Testis (tissue), 2 donors: Measurements from ENCODE around the gene INPP5A.

ENCODE experiments used
- POLR2A ChIP-seq: fragments of 450-650 bp; IDR thresholded peaks from one replicate; pipeline ENCODE4 v1.6.1; 2017; ENCODE audit warnings: antibody characterized with exemption, mild to moderate bottlenecking, moderate library complexity
- TF ChIP-seq, protein P1 (sequence below), 3 experiments: fragments of 450-650 bp in 2 of 3; fragments of 200-600 bp in 1 of 3; sonication (generic) in 1 of 3; IDR thresholded peaks; one replicate each; pipeline ENCODE4 v1.5.1; 2016 to 2019; ENCODE audit warnings: antibody characterized with exemption in 3 of 3, mild to moderate bottlenecking in 2 of 3, moderate library complexity in 1 of 3

DNA sequence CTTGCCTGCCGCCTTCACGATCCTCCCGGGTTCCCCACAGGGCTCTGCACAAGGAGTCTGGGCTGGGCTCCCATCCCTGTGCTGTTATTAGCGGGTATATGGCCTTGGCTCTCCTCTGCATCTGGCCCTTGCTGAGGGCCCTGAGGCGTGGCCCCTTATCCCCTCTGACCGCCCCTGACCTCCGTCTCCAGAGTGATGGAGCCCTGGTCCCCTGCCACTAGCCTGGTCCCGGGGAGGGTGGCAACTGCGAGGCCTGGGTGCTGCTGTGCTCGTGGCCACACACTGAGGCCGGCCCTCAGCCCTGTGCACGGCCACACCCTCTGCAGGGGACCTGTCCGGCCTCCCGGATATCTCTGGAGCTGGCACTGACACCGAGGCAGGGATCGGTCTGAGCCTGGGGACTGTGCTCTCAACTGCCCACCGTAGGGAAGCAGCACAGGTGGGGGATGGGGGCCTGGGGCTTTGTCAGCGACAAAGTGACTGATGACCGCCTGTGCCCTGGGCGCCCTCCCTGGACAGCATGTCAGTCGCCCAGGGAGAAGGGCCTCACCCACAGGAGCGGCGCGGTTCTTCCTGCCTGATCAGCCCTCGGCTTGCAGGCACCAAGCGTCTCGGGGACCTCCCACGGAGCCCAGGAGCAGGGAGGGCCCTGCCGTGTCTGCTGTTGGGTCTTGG lies 176.0 kb downstream of the INPP5A start:
- TF ChIP-seq, protein P1, sequence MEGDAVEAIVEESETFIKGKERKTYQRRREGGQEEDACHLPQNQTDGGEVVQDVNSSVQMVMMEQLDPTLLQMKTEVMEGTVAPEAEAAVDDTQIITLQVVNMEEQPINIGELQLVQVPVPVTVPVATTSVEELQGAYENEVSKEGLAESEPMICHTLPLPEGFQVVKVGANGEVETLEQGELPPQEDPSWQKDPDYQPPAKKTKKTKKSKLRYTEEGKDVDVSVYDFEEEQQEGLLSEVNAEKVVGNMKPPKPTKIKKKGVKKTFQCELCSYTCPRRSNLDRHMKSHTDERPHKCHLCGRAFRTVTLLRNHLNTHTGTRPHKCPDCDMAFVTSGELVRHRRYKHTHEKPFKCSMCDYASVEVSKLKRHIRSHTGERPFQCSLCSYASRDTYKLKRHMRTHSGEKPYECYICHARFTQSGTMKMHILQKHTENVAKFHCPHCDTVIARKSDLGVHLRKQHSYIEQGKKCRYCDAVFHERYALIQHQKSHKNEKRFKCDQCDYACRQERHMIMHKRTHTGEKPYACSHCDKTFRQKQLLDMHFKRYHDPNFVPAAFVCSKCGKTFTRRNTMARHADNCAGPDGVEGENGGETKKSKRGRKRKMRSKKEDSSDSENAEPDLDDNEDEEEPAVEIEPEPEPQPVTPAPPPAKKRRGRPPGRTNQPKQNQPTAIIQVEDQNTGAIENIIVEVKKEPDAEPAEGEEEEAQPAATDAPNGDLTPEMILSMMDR (IDR thresholded peaks at IDR 0.05): no peak
- TF ChIP-seq POLR2A: no peak
